ENCODE data around the gene CLEC3B.

DNA sequence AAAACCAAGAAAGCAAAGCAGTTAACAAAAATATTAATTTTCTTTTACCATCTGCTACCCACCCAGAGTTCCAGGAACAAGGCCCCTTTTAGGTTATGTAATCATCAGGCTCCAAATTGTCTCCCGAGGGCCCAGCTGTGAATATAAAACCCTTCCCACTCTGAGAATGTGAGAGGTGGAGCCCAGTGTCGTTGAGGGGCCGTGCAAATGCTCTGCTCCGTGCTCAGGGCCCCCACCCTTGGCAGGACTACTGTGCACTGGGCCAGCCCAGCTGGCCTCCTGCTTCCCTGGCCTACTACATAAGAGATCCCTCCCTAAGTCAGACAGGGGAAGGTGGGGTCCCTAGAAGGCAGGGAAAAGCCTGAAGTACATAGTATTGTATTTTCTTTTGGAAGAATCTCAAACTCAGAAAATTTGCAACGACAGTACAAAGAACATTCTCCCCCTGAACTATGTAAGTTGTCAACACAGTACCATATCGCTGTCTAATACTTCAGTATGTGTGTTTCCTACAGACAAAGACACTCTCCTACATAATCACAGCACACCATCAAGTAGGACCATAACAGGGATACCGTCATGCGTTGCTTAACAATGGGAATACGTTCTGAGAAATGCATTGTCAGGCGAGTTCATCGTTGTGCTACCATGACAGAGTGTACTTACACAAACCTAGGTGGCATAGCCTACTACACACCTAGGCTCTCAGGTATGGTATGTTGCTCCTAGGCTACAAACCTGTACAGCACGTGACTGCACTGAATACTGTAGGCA lies 4.4 kb upstream of the CLEC3B start:
- no peak for TF ChIP-seq EZH2phosphoT487 (conservative IDR thresholded peaks at IDR 0.05; ENCODE audit: low read length)
- TF ChIP-seq, protein P1, sequence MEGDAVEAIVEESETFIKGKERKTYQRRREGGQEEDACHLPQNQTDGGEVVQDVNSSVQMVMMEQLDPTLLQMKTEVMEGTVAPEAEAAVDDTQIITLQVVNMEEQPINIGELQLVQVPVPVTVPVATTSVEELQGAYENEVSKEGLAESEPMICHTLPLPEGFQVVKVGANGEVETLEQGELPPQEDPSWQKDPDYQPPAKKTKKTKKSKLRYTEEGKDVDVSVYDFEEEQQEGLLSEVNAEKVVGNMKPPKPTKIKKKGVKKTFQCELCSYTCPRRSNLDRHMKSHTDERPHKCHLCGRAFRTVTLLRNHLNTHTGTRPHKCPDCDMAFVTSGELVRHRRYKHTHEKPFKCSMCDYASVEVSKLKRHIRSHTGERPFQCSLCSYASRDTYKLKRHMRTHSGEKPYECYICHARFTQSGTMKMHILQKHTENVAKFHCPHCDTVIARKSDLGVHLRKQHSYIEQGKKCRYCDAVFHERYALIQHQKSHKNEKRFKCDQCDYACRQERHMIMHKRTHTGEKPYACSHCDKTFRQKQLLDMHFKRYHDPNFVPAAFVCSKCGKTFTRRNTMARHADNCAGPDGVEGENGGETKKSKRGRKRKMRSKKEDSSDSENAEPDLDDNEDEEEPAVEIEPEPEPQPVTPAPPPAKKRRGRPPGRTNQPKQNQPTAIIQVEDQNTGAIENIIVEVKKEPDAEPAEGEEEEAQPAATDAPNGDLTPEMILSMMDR (IDR thresholded peaks at IDR 0.05; ENCODE audit: insufficient read depth, low read length, poor library complexity, severe bottlenecking), result no peak

All from SU-DHL-6 (cell line).